Measurements from ENCODE around the gene CSNK1D. TPM values are rescaled to one million over a fixed set of nuclear protein-coding genes. Genes with fewer than 3 reads are reported as not detected.

Gene CSNK1D
- total and polyA plus RNA-seq, 10 of the 15 experiments (the other 5 are each of a cell fraction or from before 2014, with no cell fraction given), result 5.7 to 105 (median 58.1) TPM

- TF ChIP-seq SIN3A (IDR thresholded peaks at IDR 0.05; ENCODE audit: low read depth, low read length) (no peak), PAX8 (IDR thresholded peaks at IDR 0.05) (no peak), NR2C1 (IDR thresholded peaks at IDR 0.05) (no peak)
Observed at GRCh38 chr17:82278308-82278707, 4.8 kb upstream of the CSNK1D start (continued).

DNA sequence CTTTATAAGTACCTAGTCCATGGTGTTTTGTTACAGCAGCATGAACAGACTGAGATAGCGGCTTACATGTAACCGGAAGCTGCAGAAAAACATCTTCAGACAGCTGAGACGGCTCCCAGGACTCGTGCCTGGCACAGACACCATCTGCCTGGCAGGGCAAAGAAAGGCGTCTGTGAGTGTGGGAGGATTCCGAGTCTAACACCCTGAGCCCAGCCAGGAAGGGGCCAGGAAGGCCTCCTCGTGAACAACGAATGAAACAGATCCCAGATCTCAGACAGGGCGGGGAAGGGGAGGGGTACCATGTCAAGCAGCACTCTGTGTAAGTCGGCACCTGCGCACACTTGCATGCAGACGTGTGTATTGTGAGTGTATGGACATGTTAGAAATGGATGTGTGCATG is 4.4 kb upstream of the CSNK1D start:
- Histone ChIP-seq H2AFZ (ENCODE audit: control insufficient read depth, low read depth, low read length) (no peak overlapping the region), H3K79me2 (ENCODE audit: control insufficient read depth, insufficient read depth, low read length) (peaks cover 6% of the 10 kb centered on the region), H3K4me2 (ENCODE audit: control insufficient read depth, insufficient read depth) (no peak overlapping the region), H3K4me3 (no peak overlapping the region), H3K27ac (ENCODE audit: control insufficient read depth, insufficient read depth) (no peak overlapping the region), H3K9me3 (replicated peaks; ENCODE audit: control insufficient read depth, insufficient read depth, low read length) (no peaks in the 10 kb centered on the region), H4K20me1 (ENCODE audit: control insufficient read depth, insufficient read depth) (no peaks in the 10 kb centered on the region), H3K27me3 (replicated peaks in 1 of 2; ENCODE audit: control insufficient read depth in 2 of 2, insufficient read depth in 2 of 2, low read length in 1 of 2) (no peaks in the 10 kb centered on the region), H3K4me1 (ENCODE audit: control insufficient read depth, insufficient read depth, low read length) (no peaks in the 10 kb centered on the region; the same call in 1 of the 2 replicates), H3K9ac (ENCODE audit: control insufficient read depth, insufficient read depth, low read length) (no peak overlapping the region), H3K36me3 (ENCODE audit: control insufficient read depth in 2 of 2, insufficient read depth in 2 of 2, low read length in 1 of 2) (no peaks in the 10 kb centered on the region)
- ChIA-PET RAD21 (ENCODE audit: unreplicated experiment) (no interaction called here), POLR2A (interaction anchor here (0.6 to 1.3 kb wide), 2 partner anchors 10 to 15 kb away, joined by 3 read pairs; no protein-coding TSS in a partner anchor), CTCF (interaction anchor here (0.5 kb wide), 1 partner anchor 13 kb away, joined by 3 read pairs; no protein-coding TSS in a partner anchor), SMC1A (ENCODE audit: uncharacterized antibody, unreplicated experiment) (no interaction called here)
- intact Hi-C loops (cut with micrococcal nuclease; ENCODE audit: unreplicated experiment) (no loop called here), in situ Hi-C loops (cut with MboI) (no loop called here)
- no peak for FAIRE-seq
- no peak for DNase-seq (ENCODE audit: low read depth, low spot score)
- ATAC-seq, result no peak
- 40% methylated on average over 11 of the region's 12 CpGs for WGBS (ENCODE audit: insufficient coverage, insufficient replicate concordance, low lambda C conversion rate, missing lambda C conversion rate)
- BruUV-seq (replicated peaks), result no TSS peak
- TF ChIP-seq ELK1 (IDR thresholded peaks at IDR 0.05; ENCODE audit: low read depth, low read length), result no peak

DNA sequence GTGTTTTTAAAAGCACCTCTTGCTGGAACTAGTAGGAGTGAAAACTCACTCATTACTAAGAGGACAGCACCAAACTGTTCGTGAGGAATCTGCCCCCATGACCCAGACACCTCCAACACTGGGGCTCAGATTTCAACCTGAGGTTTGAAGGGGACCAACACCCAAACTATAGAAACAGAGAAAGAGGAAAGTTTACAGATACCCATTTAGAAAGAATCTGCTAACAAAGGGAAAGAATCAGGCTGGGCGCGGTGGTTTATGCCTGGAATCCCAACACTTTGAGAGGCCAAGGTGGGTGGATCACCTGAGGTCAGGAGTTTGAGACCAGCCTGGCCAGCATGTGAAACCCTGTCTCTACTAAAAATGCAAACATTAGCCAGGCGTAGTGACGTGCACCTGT is 3.4 kb upstream of the CSNK1D start:
- intact Hi-C loops (cut with micrococcal nuclease; ENCODE audit: unreplicated experiment), result no loop called here
- in situ Hi-C loops (cut with MboI), result no loop called here
- POLR2A ChIA-PET, result interaction anchor here (1.3 kb wide), 1 partner anchor 11 kb away, joined by 3 read pairs; no protein-coding TSS in a partner anchor
- DNase-seq (ENCODE audit: low read depth, low spot score) (no peak), FAIRE-seq (no peak), ATAC-seq (no peak)
- SMC1A ChIA-PET (ENCODE audit: uncharacterized antibody, unreplicated experiment), result no interaction called here
- H2AFZ ChIP-seq (ENCODE audit: control insufficient read depth, low read depth, low read length), result no peak overlapping the region
- BruUV-seq (replicated peaks), result no TSS peak
- no peak overlapping the region for H3K9ac ChIP-seq (ENCODE audit: control insufficient read depth, insufficient read depth, low read length)
- RAD21 ChIA-PET (ENCODE audit: unreplicated experiment), result no interaction called here
- H3K27me3 ChIP-seq (replicated peaks in 1 of 2; ENCODE audit: control insufficient read depth in 2 of 2, insufficient read depth in 2 of 2, low read length in 1 of 2), result no peaks in the 10 kb centered on the region
- H3K27ac ChIP-seq (ENCODE audit: control insufficient read depth, insufficient read depth), result no peak overlapping the region
- no peak overlapping the region for H3K4me2 ChIP-seq (ENCODE audit: control insufficient read depth, insufficient read depth)
- no peaks in the 10 kb centered on the region for H3K9me3 ChIP-seq (replicated peaks; ENCODE audit: control insufficient read depth, insufficient read depth, low read length)
- no peaks in the 10 kb centered on the region; the same call in 1 of the 2 replicates for H3K4me1 ChIP-seq (ENCODE audit: control insufficient read depth, insufficient read depth, low read length)
- 60% methylated on average over 5 of the region's 5 CpGs for WGBS (ENCODE audit: insufficient coverage, insufficient replicate concordance, low lambda C conversion rate, missing lambda C conversion rate)
- H3K4me3 ChIP-seq, result no peak overlapping the region
- no peaks in the 10 kb centered on the region for H4K20me1 ChIP-seq (ENCODE audit: control insufficient read depth, insufficient read depth)
- H3K79me2 ChIP-seq (ENCODE audit: control insufficient read depth, insufficient read depth, low read length), result peaks cover 14% of the 10 kb centered on the region
- H3K36me3 ChIP-seq (ENCODE audit: control insufficient read depth in 2 of 2, insufficient read depth in 2 of 2, low read length in 1 of 2), result no peaks in the 10 kb centered on the region
- CTCF ChIA-PET, result no interaction called here
- TF ChIP-seq CBX3 (IDR thresholded peaks at IDR 0.05; ENCODE audit: borderline replicate concordance, low read depth) (no peak), CREM (IDR thresholded peaks at IDR 0.05; ENCODE audit: low read depth) (no peak), SRF (IDR thresholded peaks at IDR 0.05; ENCODE audit: low read depth in 2 of 2, low read length in 2 of 2) (no peak), USF2 (IDR thresholded peaks at IDR 0.05; ENCODE audit: borderline replicate concordance, low read depth, low read length) (no peak), RAD21 (IDR thresholded peaks at IDR 0.05; ENCODE audit: insufficient read depth, low read depth, low read length) (no peak), EED (IDR thresholded peaks at IDR 0.05; ENCODE audit: low read depth) (no peak), TCF12 (IDR thresholded peaks at IDR 0.05; ENCODE audit: low read depth, low read length) (no peak), SREBF1 (IDR thresholded peaks at IDR 0.05; ENCODE audit: low read length) (no peak), GATAD2B (conservative IDR thresholded peaks at IDR 0.05; ENCODE audit: low read depth) (no peak)
- TF ChIP-seq, protein P1, sequence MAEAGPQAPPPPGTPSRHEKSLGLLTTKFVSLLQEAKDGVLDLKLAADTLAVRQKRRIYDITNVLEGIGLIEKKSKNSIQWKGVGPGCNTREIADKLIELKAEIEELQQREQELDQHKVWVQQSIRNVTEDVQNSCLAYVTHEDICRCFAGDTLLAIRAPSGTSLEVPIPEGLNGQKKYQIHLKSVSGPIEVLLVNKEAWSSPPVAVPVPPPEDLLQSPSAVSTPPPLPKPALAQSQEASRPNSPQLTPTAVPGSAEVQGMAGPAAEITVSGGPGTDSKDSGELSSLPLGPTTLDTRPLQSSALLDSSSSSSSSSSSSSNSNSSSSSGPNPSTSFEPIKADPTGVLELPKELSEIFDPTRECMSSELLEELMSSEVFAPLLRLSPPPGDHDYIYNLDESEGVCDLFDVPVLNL (IDR thresholded peaks at IDR 0.05; ENCODE audit: low read depth, low read length), result no peak

Data from GM12878 (cell line).